Liver (tissue), 9 donors: ENCODE data around the gene GRIK1. TPM values are rescaled to one million over a fixed set of nuclear protein-coding genes. Genes with fewer than 3 reads are reported as not detected.
A peak's percentile ranks its signal among the peaks of the same experiment; 100 is the strongest.

Experiments
- DNase-seq: peaks from one replicate; pipeline ENCODE4 v3.0.0-alpha.2; 2017; ENCODE audit warnings: low spot score
- H3K27ac ChIP-seq, 2 donors: one replicate each; pipeline ENCODE4 v1.7.0; 2013; ENCODE audit warnings: inconsistent platforms in 2 of 2, low read length in 2 of 2, control low read depth in 1 of 2, low read depth in 1 of 2, mild to moderate bottlenecking in 1 of 2
- H3K27me3 ChIP-seq, 4 donors: one replicate each; pipeline versions ENCODE4 v1.6.1 to v1.7.0; 2013; ENCODE audit warnings: low read length in 3 of 4, inconsistent platforms in 1 of 4, mild to moderate bottlenecking in 1 of 4, moderate library complexity in 1 of 4; ENCODE audit not compliant: control insufficient read depth in 4 of 4, insufficient read depth in 4 of 4
- H3K36me3 ChIP-seq, 4 donors: one replicate each; pipeline versions ENCODE4 v1.6.1 to v1.7.0; 2013; ENCODE audit warnings: low read length in 3 of 4, mild to moderate bottlenecking in 3 of 4, low read depth in 1 of 4, moderate library complexity in 1 of 4; ENCODE audit not compliant: control insufficient read depth in 4 of 4, insufficient read depth in 3 of 4
- H3K4me1 ChIP-seq, 4 donors: one replicate each; pipeline versions ENCODE4 v1.6.1 to v1.7.0; 2013; ENCODE audit warnings: low read length in 3 of 4, mild to moderate bottlenecking in 3 of 4, moderate library complexity in 1 of 4; ENCODE audit not compliant: control insufficient read depth in 4 of 4, insufficient read depth in 4 of 4
- H3K4me3 ChIP-seq, 3 donors: one replicate each; pipeline versions ENCODE4 v1.6.1 to v1.7.0; 2013; ENCODE audit warnings: low read length in 3 of 3, control low read depth in 1 of 3, low read depth in 1 of 3, mild to moderate bottlenecking in 1 of 3
- H3K9ac ChIP-seq, 2 donors: one replicate each; pipeline ENCODE4 v1.7.0; 2013; ENCODE audit warnings: low read length in 2 of 2, mild to moderate bottlenecking in 2 of 2, moderate library complexity in 2 of 2, control low read depth in 1 of 2, low read depth in 1 of 2
- H3K9me3 ChIP-seq, 4 donors: one replicate each; pipeline versions ENCODE4 v1.6.1 to v1.7.0; 2013; ENCODE audit warnings: low read length in 3 of 4; ENCODE audit not compliant: control insufficient read depth in 4 of 4
- FOXA1 ChIP-seq: IDR thresholded peaks from 2 replicates; pipeline ENCODE4 v1.6.1; 2016; ENCODE audit warnings: antibody characterized with exemption
- FOXA2 ChIP-seq: IDR thresholded peaks from 2 replicates; pipeline ENCODE4 v1.6.1; 2016; ENCODE audit warnings: antibody characterized with exemption
- GABPA ChIP-seq, 2 donors: IDR thresholded peaks in 1 of 2; conservative IDR thresholded peaks in 1 of 2; 2 replicates each; pipeline ENCODE4 v1.6.1; 2016; ENCODE audit warnings: antibody characterized with exemption in 2 of 2, mild to moderate bottlenecking in 1 of 2, moderate library complexity in 1 of 2
- HNF4A ChIP-seq, 2 donors: conservative IDR thresholded peaks; 2 replicates each; pipeline ENCODE4 v1.6.1; 2016; ENCODE audit warnings: antibody characterized with exemption in 2 of 2, mild to moderate bottlenecking in 2 of 2
- NR2F2 ChIP-seq: IDR thresholded peaks from 2 replicates; pipeline ENCODE4 v1.6.1; 2016; ENCODE audit warnings: antibody characterized with exemption
- RAD21 ChIP-seq, 2 donors: IDR thresholded peaks; 2 replicates each; pipeline ENCODE4 v1.6.1; 2016; ENCODE audit warnings: antibody characterized with exemption in 2 of 2, mild to moderate bottlenecking in 2 of 2
- RXRA ChIP-seq, 2 donors: IDR thresholded peaks; 2 replicates each; pipeline ENCODE4 v1.6.1; 2017 to 2018; ENCODE audit warnings: antibody characterized with exemption in 2 of 2, mild to moderate bottlenecking in 1 of 2
- WGBS: extraction: QIAGEN DNeasy Blood & Tissue Kit; methylation state at CpG from one replicate; pipeline ENCODE4 v1.1.7; 2013; 5-methylcytosine and 5-hydroxymethylcytosine counted together
- polyA plus RNA-seq, 2 donors: library from polyadenylated mRNA; stranded (reverse) in 1 of 2; unstranded in 1 of 2; fragments of 200-250 nt in 1 of 2; fragments of >200 nt in 1 of 2; fragmentation: Nextera tagmentation in 1 of 2; extraction: Ambion mirVana in 1 of 2; gene quantifications; one replicate each; pipeline versions ENCODE4 v1.2.1 to v1.2.3, GENCODE V29; 2013 to 2015
- total RNA-seq, 2 donors: library from RNA; depleted of rRNA; stranded (reverse); fragments of >200 nt; gene quantifications; one replicate each; pipeline ENCODE4 v1.2.3, GENCODE V29; 2014
- TF ChIP-seq, protein P1 (sequence below): fragments of 150-350 bp; IDR thresholded peaks from 2 replicates; pipeline ENCODE4 v1.5.1; 2017; ENCODE audit warnings: improper control_type of control experiment, low read depth, low read length; ENCODE audit not compliant: missing input control
- TF ChIP-seq, protein P2 (sequence below): IDR thresholded peaks from 2 replicates; pipeline ENCODE4 v1.6.1; 2016; ENCODE audit warnings: antibody characterized with exemption
- TF ChIP-seq, protein P3 (sequence below): IDR thresholded peaks from 2 replicates; pipeline ENCODE4 v1.6.1; 2016; ENCODE audit warnings: antibody characterized with exemption, mild to moderate bottlenecking
- TF ChIP-seq, protein P4 (sequence below): IDR thresholded peaks from 2 replicates; pipeline ENCODE4 v1.6.1; 2016; ENCODE audit warnings: antibody characterized with exemption
- donor health status: healthy.
- donor health status: healthy.
- donor health status: healthy.
- donor health status: healthy.
- donor health status: healthy.

The GRIK1 gene
- total and polyA plus RNA-seq, 4 donors: 0.02 to 0.14 (median 0.05) TPM; not detected in 1

DNA sequence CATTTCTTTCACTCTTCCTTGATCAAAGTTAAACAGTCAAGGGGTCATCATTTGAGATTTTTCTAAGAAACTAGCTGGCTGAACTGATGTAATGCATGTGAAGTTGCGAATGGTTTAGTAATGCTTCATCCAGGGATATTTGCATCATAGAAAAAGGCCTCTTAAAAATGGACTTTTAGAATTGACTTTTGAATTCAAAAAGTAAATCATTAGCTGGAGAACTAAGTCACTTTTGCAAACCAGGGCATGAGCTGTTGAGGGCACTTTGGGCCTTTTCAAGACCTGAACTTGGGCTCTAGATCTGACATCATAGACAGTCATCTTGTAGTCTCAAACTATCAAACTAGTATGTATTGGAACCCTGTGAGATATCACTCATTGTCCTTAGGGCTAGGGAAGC lies 85.0 kb downstream of the GRIK1 start (continued):
- TF ChIP-seq, protein P1, sequence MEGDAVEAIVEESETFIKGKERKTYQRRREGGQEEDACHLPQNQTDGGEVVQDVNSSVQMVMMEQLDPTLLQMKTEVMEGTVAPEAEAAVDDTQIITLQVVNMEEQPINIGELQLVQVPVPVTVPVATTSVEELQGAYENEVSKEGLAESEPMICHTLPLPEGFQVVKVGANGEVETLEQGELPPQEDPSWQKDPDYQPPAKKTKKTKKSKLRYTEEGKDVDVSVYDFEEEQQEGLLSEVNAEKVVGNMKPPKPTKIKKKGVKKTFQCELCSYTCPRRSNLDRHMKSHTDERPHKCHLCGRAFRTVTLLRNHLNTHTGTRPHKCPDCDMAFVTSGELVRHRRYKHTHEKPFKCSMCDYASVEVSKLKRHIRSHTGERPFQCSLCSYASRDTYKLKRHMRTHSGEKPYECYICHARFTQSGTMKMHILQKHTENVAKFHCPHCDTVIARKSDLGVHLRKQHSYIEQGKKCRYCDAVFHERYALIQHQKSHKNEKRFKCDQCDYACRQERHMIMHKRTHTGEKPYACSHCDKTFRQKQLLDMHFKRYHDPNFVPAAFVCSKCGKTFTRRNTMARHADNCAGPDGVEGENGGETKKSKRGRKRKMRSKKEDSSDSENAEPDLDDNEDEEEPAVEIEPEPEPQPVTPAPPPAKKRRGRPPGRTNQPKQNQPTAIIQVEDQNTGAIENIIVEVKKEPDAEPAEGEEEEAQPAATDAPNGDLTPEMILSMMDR: no peak

DNA sequence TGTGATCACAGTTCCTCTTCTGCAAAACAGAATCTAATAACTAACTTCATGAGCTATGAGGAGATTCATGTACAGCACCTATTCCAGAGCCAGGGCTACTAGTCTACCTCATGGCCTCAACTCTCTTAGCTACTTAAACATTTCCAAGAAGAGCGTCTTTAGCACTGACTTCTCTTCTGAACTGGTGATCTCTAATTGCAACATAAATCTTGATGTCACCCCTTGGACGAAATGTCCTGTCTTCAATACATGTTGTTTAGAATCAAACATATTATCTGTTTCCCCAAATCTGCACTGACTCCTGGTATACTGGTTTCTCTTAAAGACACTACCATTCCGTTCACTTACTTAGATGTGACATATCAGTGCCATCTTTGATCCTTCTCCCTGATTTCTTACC lies 88.2 kb downstream of the GRIK1 start:
- TF ChIP-seq HNF4A (conservative IDR thresholded peaks at IDR 0.05): no peak
- TF ChIP-seq FOXA1: no peak
- no peak for TF ChIP-seq GABPA (IDR thresholded peaks at IDR 0.05 in 1 of 2, conservative IDR thresholded peaks at IDR 0.05 in 1 of 2)
- Histone ChIP-seq H3K36me3 (no peaks in the 10 kb centered on the region), H3K27ac (no peak overlapping the region), H3K9me3 (no peaks in the 10 kb centered on the region), H3K9ac (no peak overlapping the region), H3K4me1 (peaks cover 0 to 10% (median 1%) of the 10 kb centered on the region in 4 donors), H3K4me3 (no peak overlapping the region), H3K27me3 (no peaks in the 10 kb centered on the region)
- 61% methylated on average over 3 of the region's 3 CpGs for WGBS
- DNase-seq: no peak

DNA sequence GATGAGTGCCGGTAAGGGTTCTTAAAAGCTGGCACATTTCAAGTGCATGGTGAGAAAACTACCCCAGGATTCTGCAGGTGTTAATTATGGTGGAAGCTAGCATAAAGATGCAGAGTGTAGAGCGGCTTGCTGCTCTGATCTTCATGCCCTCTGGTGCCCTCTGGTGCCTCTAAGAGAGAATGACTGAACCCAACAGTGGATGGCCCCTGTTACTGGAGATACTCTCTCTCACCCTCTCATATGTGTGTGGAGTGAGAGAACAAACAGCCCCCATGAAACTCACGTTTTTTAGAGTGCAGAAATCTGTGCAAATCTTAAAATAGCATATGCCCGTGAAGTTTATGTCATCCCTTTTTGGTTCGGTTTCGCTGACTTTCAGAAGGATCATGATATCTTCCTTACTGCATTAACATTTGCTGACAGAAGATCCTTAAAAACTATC lies 90.0 kb downstream of the GRIK1 start:
- Histone ChIP-seq H3K9ac (no peak overlapping the region), H3K36me3 (no peaks in the 10 kb centered on the region), H3K4me3 (no peak overlapping the region), H3K27me3 (no peaks in the 10 kb centered on the region), H3K9me3 (no peaks in the 10 kb centered on the region), H3K27ac (no peak overlapping the region), H3K4me1 (peaks cover 0 to 5% (median 1%) of the 10 kb centered on the region in 4 donors)
- DNase-seq: peak; percentile 52
- WGBS: 35% methylated on average over 6 of the region's 6 CpGs
- TF ChIP-seq, protein P1: peak; percentile 85
- TF ChIP-seq RXRA (IDR thresholded peaks at IDR 0.05): peak in 1 of 2 donors; percentile 13
- TF ChIP-seq, protein P2, sequence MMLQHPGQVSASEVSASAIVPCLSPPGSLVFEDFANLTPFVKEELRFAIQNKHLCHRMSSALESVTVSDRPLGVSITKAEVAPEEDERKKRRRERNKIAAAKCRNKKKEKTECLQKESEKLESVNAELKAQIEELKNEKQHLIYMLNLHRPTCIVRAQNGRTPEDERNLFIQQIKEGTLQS: no peak
- peak; percentile 95 to 97 for TF ChIP-seq RAD21 (IDR thresholded peaks at IDR 0.05)
- TF ChIP-seq, protein P3, sequence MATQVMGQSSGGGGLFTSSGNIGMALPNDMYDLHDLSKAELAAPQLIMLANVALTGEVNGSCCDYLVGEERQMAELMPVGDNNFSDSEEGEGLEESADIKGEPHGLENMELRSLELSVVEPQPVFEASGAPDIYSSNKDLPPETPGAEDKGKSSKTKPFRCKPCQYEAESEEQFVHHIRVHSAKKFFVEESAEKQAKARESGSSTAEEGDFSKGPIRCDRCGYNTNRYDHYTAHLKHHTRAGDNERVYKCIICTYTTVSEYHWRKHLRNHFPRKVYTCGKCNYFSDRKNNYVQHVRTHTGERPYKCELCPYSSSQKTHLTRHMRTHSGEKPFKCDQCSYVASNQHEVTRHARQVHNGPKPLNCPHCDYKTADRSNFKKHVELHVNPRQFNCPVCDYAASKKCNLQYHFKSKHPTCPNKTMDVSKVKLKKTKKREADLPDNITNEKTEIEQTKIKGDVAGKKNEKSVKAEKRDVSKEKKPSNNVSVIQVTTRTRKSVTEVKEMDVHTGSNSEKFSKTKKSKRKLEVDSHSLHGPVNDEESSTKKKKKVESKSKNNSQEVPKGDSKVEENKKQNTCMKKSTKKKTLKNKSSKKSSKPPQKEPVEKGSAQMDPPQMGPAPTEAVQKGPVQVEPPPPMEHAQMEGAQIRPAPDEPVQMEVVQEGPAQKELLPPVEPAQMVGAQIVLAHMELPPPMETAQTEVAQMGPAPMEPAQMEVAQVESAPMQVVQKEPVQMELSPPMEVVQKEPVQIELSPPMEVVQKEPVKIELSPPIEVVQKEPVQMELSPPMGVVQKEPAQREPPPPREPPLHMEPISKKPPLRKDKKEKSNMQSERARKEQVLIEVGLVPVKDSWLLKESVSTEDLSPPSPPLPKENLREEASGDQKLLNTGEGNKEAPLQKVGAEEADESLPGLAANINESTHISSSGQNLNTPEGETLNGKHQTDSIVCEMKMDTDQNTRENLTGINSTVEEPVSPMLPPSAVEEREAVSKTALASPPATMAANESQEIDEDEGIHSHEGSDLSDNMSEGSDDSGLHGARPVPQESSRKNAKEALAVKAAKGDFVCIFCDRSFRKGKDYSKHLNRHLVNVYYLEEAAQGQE: no peak
- TF ChIP-seq NR2F2: no peak
- TF ChIP-seq GABPA (IDR thresholded peaks at IDR 0.05 in 1 of 2, conservative IDR thresholded peaks at IDR 0.05 in 1 of 2): no peak
- no peak for TF ChIP-seq FOXA1
- TF ChIP-seq, protein P4, sequence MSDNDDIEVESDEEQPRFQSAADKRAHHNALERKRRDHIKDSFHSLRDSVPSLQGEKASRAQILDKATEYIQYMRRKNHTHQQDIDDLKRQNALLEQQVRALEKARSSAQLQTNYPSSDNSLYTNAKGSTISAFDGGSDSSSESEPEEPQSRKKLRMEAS: no peak
- TF ChIP-seq HNF4A (conservative IDR thresholded peaks at IDR 0.05): no peak
- no peak for TF ChIP-seq FOXA2
